ENCODE data around the gene KLHL13. TPM values are rescaled to one million over a fixed set of nuclear protein-coding genes. Genes with fewer than 3 reads are reported as not detected.

KLHL13 gene
- total and polyA plus RNA-seq, 9 donors = 4.9 to 15.8 (median 7.7) TPM

DNA sequence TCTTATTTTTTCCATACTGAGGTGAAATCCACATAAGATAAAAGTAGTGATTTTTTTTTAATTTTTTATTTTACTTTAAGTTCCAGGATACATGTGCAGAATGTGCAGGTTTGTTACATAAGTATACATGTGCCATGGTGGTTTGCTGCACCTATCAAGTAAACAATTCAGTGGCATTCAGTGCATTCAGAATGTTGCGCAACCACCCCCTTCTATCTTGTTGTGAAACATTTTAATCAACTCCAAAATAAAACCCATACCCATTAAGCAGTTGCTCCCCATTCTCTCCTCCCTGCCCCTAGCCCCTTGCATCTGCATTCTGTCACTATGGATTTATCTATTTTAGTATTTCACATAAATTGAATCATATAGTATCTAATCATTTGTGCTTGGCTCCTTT lies 121.2 kb downstream of the KLHL13 start:
- H3K27me3 ChIP-seq = no peaks in the 10 kb centered on the region
- no peaks in the 10 kb centered on the region for H3K9me3 ChIP-seq
- intact Hi-C loops (cut with DNase I) = no loop called here
- no peaks in the 10 kb centered on the region for H3K4me1 ChIP-seq (ENCODE audit: insufficient read depth)
- TF ChIP-seq EP300 (IDR thresholded peaks at IDR 0.05) (no peak), POLR2A (IDR thresholded peaks at IDR 0.05) (no peak)
- TF ChIP-seq, protein P1, sequence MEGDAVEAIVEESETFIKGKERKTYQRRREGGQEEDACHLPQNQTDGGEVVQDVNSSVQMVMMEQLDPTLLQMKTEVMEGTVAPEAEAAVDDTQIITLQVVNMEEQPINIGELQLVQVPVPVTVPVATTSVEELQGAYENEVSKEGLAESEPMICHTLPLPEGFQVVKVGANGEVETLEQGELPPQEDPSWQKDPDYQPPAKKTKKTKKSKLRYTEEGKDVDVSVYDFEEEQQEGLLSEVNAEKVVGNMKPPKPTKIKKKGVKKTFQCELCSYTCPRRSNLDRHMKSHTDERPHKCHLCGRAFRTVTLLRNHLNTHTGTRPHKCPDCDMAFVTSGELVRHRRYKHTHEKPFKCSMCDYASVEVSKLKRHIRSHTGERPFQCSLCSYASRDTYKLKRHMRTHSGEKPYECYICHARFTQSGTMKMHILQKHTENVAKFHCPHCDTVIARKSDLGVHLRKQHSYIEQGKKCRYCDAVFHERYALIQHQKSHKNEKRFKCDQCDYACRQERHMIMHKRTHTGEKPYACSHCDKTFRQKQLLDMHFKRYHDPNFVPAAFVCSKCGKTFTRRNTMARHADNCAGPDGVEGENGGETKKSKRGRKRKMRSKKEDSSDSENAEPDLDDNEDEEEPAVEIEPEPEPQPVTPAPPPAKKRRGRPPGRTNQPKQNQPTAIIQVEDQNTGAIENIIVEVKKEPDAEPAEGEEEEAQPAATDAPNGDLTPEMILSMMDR (IDR thresholded peaks at IDR 0.05) = no peak
- no peak overlapping the region for H3K4me3 ChIP-seq
- no peaks in the 10 kb centered on the region for H3K36me3 ChIP-seq
- H3K27ac ChIP-seq = no peak overlapping the region
- 87 to 98% (median 98%) methylated on average over 1 of the region's 1 CpG for WGBS, 3 donors
- no peak for DNase-seq

DNA sequence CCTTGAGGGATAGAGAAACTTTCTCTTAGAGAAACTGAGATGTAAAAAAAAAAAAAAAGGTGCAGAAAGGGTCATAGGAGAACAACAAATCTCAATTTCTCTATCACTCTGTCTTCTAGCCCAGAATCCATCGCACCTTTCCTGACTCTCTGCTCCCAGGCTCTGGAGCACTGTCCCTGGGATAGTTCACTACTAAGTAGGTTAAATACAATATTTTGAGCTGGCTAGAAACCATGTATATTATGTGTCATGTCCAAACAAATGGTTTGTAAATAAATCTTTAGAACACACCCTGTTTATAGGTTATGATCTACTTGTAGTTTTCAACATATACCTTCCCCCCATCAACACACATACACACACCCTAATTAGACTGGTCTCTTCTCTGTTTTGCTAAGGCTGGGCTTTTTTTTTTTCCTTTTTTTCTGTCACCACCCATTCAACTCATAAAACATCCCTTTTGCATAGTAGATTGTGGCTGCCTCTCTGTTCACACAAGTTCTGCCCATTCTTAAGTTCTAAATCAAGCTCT lies 124.4 kb downstream of the KLHL13 start:
- no peak for TF ChIP-seq EP300 (IDR thresholded peaks at IDR 0.05)
- TF ChIP-seq, protein P1 (IDR thresholded peaks at IDR 0.05) = no peak
- no peak for TF ChIP-seq POLR2A (IDR thresholded peaks at IDR 0.05)
- no peaks in the 10 kb centered on the region for H3K4me1 ChIP-seq (ENCODE audit: insufficient read depth)
- whole genome bisulfite sequencing, 3 donors = 65 to 74% (median 69%) methylated on average over 1 of the region's 1 CpG
- H3K4me3 ChIP-seq = no peak overlapping the region
- no peaks in the 10 kb centered on the region for H3K36me3 ChIP-seq
- no peak for DNase-seq
- intact Hi-C loops (cut with DNase I) = no loop called here
- no peak overlapping the region for H3K27ac ChIP-seq
- no peaks in the 10 kb centered on the region for H3K27me3 ChIP-seq
- H3K9me3 ChIP-seq = no peaks in the 10 kb centered on the region

DNA sequence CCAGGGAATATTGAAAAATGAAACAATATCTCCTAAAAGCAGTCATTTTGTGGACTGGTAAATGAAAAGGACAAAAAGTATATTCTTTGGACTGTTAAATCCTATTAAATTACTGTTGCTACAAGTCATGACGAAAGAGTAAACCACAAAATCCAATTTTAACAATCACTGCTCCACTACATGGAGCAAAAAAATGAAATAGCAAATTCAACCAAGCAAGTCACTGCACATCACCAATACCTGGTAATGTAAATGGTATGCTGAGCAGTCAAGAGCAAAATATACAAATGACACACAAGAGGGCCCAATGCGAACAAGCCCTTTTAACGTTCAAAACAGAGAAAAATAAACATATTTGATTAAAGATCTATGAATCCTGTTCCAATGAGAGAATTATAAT lies 126.2 kb downstream of the KLHL13 start:
- intact Hi-C loops (cut with DNase I) = no loop called here
- WGBS, 3 donors = 72 to 79% (median 76%) methylated on average over 3 of the region's 3 CpGs
- H3K27ac ChIP-seq = no peak overlapping the region

DNA sequence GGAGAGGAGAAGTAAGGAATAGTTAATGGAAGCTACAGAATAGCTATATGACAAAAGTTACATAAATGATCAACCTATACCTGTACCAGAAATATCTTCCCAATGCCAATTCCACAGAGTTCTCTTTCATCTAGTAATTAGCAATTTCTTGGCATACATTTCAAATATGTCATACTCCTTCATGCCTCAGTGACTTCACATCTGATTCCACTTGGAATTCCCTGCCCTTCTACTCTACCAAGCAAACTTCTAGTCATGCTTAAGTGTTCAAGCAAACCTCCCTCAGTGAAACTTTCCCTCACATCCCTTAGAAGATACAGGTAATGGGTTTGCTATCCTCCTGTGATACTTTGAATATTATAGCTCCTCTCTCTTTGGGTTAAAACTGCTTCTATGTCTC lies 127.1 kb downstream of the KLHL13 start:
- H3K4me1 ChIP-seq (ENCODE audit: insufficient read depth) = no peaks in the 10 kb centered on the region
- no peaks in the 10 kb centered on the region for H3K9me3 ChIP-seq
- intact Hi-C loops (cut with DNase I) = no loop called here
- H3K27me3 ChIP-seq = no peaks in the 10 kb centered on the region
- H3K4me3 ChIP-seq = no peak overlapping the region
- TF ChIP-seq POLR2A (IDR thresholded peaks at IDR 0.05) = no peak
- no peak for TF ChIP-seq EP300 (IDR thresholded peaks at IDR 0.05)
- TF ChIP-seq, protein P1 (IDR thresholded peaks at IDR 0.05) = no peak
- no peak for DNase-seq
- no peak overlapping the region for H3K27ac ChIP-seq
- H3K36me3 ChIP-seq = no peaks in the 10 kb centered on the region

More for the DNA sequence above, 126.2 kb downstream of the KLHL13 start:
- Histone ChIP-seq H3K9me3 (no peaks in the 10 kb centered on the region), H3K4me3 (no peak overlapping the region), H3K4me1 (ENCODE audit: insufficient read depth) (no peaks in the 10 kb centered on the region), H3K36me3 (no peaks in the 10 kb centered on the region), H3K27me3 (no peaks in the 10 kb centered on the region)
- TF ChIP-seq EP300 (IDR thresholded peaks at IDR 0.05) = no peak
- TF ChIP-seq POLR2A (IDR thresholded peaks at IDR 0.05) = no peak
- TF ChIP-seq, protein P1 (IDR thresholded peaks at IDR 0.05) = no peak
- DNase-seq = no peak

Measured in ovary (tissue), 9 donors.